Activated naive CD8-positive, alpha-beta T cell (primary cell): Measurements from ENCODE around the gene ANKRD17.

ENCODE experiments used
- H3K27ac Mint-ChIP-seq: one replicate; pipeline ENCODE4 v1.8.0; 2021; ENCODE audit warnings: mixed read lengths
- H3K27me3 Mint-ChIP-seq: one replicate; pipeline ENCODE4 v1.8.0; 2021; ENCODE audit warnings: mixed read lengths
- H3K36me3 Mint-ChIP-seq: one replicate; pipeline ENCODE4 v1.8.0; 2021; ENCODE audit warnings: mixed read lengths
- H3K4me1 Mint-ChIP-seq: one replicate; pipeline ENCODE4 v1.8.0; 2021; ENCODE audit warnings: low read depth, mixed read lengths
- H3K4me3 Mint-ChIP-seq: one replicate; pipeline ENCODE4 v1.8.0; 2021; ENCODE audit warnings: mild to moderate bottlenecking, mixed read lengths
- H3K9me3 Mint-ChIP-seq: one replicate; pipeline ENCODE4 v1.8.0; 2021; ENCODE audit warnings: low read depth, mixed read lengths

Gene ANKRD17

DNA sequence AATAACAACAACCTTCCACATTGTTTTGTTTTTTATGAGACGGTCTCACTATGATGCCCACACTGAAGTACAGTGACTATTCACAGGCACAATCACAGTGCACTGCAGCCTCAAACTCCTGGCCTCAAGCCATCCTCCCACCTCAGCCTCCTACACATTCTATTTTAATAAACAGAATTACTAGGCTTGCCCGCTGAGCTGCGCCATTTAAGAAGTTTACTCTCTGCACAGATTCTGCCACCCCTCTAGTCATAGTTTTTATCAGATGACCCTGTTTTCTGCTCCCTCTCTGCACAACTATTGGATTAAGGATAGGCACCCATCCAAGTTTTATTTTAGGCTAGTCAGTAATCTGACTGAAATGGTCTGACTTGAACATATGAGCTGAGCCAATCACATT lies 177.8 kb downstream of the ANKRD17 start:
- Mint-ChIP-seq H3K27ac (peak overlapping the region; percentile 52), H3K27me3 (no peaks in the 10 kb centered on the region), H3K36me3 (peaks cover 10% of the 10 kb centered on the region), H3K9me3 (no peaks in the 10 kb centered on the region), H3K4me1 (peaks cover 10% of the 10 kb centered on the region), H3K4me3 (no peak overlapping the region)

DNA sequence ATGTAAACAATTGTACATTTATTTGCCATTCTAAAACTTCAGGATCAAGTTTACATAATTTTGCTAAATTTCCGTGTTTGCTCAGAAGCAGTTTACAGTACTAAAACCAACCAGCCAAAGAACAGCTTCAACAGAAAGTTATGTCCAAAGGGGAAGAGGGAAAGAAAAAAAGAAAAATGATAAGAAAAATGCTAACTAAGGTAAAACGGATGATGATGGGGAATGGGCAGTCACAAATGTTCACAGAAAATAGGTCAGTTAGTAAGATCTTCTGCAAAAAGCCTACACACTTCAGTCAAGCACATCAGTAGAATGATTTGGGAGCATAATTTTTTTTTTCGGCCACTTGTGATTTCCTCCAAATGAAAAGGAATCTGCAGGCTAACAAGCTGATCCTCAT lies 182.8 kb downstream of the ANKRD17 start:
- peaks cover 8% of the 10 kb centered on the region for H3K4me1 Mint-ChIP-seq
- no peak overlapping the region for H3K27ac Mint-ChIP-seq
- H3K9me3 Mint-ChIP-seq, result no peaks in the 10 kb centered on the region
- no peaks in the 10 kb centered on the region for H3K27me3 Mint-ChIP-seq
- H3K4me3 Mint-ChIP-seq, result no peak overlapping the region
- H3K36me3 Mint-ChIP-seq, result peaks cover 9% of the 10 kb centered on the region

DNA sequence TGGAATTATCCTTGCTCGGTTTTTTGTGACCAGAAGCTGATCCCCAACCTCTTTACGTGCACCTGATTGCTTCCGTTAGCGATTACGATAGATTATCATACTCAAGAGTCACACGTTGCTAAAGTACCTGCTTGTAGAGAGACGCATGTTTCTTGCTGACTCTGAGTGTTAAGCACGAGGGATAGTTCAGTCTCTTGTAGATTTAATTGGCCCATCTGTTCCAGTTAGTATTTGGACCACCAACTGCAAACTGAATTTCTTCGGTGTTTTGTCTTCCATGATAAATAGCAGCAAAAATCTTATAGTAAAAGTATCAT lies 188.6 kb downstream of the ANKRD17 start:
- Mint-ChIP-seq H3K4me1 (peaks cover 41% of the 10 kb centered on the region), H3K36me3 (peaks cover 2% of the 10 kb centered on the region), H3K9me3 (no peaks in the 10 kb centered on the region)

DNA sequence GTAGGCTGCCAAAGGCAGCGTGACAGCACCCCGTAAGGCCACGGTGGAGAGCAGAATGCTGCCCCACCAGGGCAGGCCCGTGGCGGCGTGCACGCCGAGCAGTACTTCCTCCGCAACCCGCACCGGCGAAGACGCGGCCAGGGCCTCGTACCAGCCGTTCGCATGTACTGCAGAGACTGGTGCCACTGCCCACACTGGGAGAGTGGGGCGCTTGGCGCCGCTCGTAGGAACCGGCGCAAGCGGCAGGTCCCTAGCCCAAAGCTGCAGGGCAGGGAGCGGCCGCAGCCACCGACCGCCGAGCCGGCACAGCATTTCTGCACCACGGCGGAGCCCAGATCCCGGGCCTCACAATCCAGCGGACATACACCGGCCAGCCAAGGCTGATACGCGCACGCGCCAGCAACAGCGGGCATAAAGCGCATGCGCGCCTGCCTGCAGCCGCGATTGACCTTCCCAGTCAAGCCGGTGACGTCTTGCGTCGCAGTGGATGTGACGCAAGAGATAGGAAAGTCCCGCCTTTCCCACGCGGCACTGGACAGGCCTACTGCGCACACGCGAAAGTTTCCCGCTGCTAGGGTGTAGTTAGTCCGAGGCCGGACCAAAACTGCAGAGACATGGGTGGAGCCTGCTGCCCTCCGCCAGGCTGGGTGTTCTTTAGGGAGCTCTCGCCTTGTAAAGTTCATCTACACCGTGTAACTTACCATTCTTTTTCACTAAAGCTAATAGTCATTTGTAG lies 189.1 kb downstream of the ANKRD17 start, which contains the start of gene COX18:
Gene COX18 (minus strand): TSS at position 379 of the 736 bp plus-strand sequence. CDS start 67 bp downstream, at position 312.
- H3K9me3 Mint-ChIP-seq, result no peaks in the 10 kb centered on the region
- H3K4me3 Mint-ChIP-seq, result peak within 1 kb of the TSS; percentile 98
- H3K27ac Mint-ChIP-seq, result peak within 1 kb of the TSS; percentile 100
- H3K27me3 Mint-ChIP-seq, result no peaks in the 10 kb centered on the region
- peaks cover 45% of the 10 kb centered on the region for H3K4me1 Mint-ChIP-seq
- peaks cover 4% of the 10 kb centered on the region for H3K36me3 Mint-ChIP-seq

More for the DNA sequence above, 188.6 kb downstream of the ANKRD17 start:
- Mint-ChIP-seq H3K27ac (peak overlapping the region; percentile 100), H3K27me3 (no peaks in the 10 kb centered on the region), H3K4me3 (peak overlapping the region; percentile 98)

DNA sequence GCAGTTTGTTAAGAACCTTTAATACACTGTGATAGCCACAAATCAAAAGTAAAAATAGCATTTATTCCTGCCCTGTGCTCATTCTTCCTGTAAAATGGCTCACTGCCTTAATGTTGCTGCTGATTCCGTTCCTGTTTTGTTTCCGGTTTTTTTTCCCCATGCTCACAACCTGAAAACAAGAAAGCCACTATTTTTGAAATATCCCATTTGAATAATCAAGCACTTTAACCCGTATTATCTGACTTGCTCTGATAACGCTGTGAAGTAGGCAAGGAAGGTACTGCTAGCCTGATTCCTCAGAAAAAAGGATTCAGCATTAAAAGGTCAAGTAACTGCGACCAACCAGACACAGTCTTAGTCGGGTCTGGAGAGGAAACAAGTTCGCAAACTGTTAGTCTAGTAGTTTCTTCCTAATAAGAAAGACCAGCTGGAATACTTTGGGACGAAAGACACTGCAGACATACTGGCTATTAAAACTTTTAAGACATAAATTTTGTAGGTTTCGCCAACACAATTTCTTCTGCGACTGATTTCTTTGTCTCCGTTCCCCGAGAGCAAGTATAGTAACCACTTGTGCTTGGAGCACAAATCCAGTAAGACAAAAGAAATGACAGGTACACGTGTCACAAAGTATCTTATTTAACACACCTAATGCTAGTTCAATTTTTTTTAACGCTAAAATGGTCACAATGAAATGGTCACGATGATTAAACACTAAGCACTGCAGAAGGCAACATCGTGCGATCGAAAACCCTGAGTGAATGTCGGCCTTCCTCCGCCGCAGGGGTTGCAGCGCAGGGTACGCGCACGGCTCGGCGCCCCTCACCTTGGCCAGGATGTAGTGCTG lies 189.9 kb downstream of the ANKRD17 start:
- H3K4me1 Mint-ChIP-seq, result peaks cover 50% of the 10 kb centered on the region
- no peaks in the 10 kb centered on the region for H3K9me3 Mint-ChIP-seq
- H3K27ac Mint-ChIP-seq, result peak overlapping the region; percentile 100
- peak overlapping the region; percentile 98 for H3K4me3 Mint-ChIP-seq
- H3K36me3 Mint-ChIP-seq, result peaks cover 7% of the 10 kb centered on the region
- no peaks in the 10 kb centered on the region for H3K27me3 Mint-ChIP-seq

DNA sequence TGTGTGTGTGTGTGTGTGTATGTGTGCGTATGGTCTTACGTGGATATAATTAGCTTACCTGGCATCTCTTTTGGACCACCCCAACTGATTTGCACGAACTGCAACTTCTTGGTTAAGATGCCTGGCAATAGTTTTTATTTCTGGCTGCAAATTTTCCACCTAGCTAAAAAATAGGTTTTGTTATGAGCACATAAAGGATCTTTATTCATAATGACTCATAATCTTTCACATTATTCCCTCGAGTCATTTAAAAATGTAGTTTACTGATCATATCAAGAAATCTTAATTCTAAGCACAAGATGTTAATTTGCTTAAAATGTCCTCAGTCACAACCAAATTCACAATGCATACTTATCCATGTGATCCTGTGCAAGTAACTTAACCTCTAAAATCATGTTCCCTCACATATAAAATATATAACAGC lies 190.6 kb downstream of the ANKRD17 start:
- peak overlapping the region; percentile 98 for H3K4me3 Mint-ChIP-seq
- H3K27me3 Mint-ChIP-seq, result no peaks in the 10 kb centered on the region
- H3K27ac Mint-ChIP-seq, result peak overlapping the region; percentile 100
- no peaks in the 10 kb centered on the region for H3K9me3 Mint-ChIP-seq
- H3K4me1 Mint-ChIP-seq, result peaks cover 55% of the 10 kb centered on the region
- H3K36me3 Mint-ChIP-seq, result peaks cover 11% of the 10 kb centered on the region

DNA sequence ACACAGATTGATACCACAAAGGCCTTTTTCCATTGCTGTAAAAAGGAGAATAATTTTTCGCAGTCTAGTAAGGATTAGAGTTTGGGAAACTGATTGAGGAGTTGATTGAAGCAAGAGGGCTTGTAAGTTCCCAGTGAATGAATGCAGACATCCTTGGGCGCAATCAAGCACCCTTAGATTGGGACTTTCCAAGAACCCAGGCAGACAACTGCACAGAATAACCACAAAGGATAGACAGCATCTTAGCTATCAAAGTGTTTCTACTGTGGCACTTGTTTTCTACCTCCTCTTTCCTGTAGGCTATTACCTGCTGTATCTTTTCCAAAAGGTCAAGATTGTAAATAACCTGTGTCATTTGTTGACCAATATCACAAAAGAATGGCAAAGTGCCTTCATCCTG lies 191.7 kb downstream of the ANKRD17 start:
- Mint-ChIP-seq H3K4me1 (peaks cover 54% of the 10 kb centered on the region), H3K27ac (peak overlapping the region; percentile 88), H3K4me3 (peak overlapping the region; percentile 63), H3K27me3 (no peaks in the 10 kb centered on the region), H3K9me3 (no peaks in the 10 kb centered on the region), H3K36me3 (peaks cover 11% of the 10 kb centered on the region)

DNA sequence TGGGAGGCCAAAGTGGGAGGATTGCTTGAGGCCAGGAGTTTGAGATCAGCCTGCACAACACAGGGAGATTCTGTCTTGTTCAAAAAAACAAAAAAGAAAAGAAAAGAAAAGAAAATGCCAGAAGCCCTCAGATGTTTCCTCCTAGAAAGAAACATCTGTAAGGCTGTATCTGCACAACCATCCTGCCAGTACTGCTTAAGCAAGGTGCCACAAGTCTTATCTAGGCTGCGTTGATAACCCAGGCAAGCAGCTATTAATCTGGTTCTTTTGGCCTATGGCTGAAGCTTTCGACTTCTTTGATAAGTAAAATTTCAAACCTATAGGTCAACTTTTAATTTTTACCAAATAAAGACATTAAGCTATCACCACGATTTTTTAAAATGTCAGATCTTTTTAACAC lies 192.2 kb downstream of the ANKRD17 start:
- Mint-ChIP-seq H3K27me3 (no peaks in the 10 kb centered on the region), H3K9me3 (no peaks in the 10 kb centered on the region), H3K4me1 (peaks cover 54% of the 10 kb centered on the region), H3K27ac (peak overlapping the region; percentile 88), H3K4me3 (peak overlapping the region; percentile 63), H3K36me3 (peaks cover 13% of the 10 kb centered on the region)

DNA sequence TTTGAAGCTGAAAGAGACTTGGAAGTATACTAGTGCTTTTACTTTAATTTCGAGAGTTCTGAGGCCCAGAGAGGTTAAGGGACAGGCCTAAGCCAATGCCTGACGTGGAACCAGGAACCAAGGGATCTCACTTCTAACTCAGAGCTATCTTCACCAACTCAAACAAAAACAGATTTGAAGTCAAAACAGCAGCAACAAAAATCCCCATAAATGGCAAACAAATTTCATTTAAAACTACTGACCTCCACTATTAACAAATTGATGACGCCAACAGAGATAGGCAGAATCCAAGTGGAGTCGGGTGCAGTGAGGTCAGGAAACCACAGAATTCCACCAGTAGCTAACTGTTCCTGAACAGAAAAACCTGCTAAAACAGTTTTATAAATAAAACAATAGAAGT lies 194.1 kb downstream of the ANKRD17 start:
- Mint-ChIP-seq H3K36me3 (peaks cover 16% of the 10 kb centered on the region), H3K4me3 (no peak overlapping the region), H3K27ac (peak overlapping the region; percentile 64), H3K27me3 (no peaks in the 10 kb centered on the region), H3K9me3 (no peaks in the 10 kb centered on the region), H3K4me1 (peaks cover 47% of the 10 kb centered on the region)

DNA sequence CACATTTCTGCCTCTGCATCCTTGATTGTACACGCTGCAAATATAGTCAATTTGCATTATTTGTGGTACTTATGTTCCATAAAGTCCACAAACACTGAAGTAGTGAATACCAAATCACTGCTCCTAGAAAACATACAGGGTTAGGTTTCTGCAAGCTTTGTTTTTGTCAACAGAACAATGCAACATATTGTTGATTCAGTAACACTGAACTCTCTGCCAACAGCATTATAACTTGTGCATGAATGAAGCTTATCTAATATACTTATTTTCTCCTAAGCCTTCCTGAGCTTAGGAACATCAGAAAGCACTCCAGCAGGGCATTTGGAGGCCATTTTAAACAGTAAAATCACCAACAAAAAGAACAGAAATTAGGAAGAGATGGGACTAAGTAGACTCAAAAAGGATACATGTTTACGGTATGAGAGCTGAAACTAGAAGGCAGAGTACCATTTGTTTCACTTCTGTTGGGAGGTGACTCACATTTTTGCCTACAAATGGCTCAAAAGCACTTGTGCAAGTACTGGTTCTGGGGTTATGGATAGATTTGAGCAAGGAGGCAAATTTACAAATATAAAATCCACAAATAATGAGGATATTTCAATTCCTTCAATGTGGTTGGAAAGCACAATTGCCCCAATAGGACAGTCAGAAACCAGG lies 203.2 kb downstream of the ANKRD17 start:
- H3K27ac Mint-ChIP-seq, result peak overlapping the region; percentile 50
- H3K4me3 Mint-ChIP-seq, result no peak overlapping the region
- no peaks in the 10 kb centered on the region for H3K9me3 Mint-ChIP-seq
- H3K4me1 Mint-ChIP-seq, result peaks cover 9% of the 10 kb centered on the region
- H3K36me3 Mint-ChIP-seq, result peaks cover 18% of the 10 kb centered on the region
- H3K27me3 Mint-ChIP-seq, result no peaks in the 10 kb centered on the region

DNA sequence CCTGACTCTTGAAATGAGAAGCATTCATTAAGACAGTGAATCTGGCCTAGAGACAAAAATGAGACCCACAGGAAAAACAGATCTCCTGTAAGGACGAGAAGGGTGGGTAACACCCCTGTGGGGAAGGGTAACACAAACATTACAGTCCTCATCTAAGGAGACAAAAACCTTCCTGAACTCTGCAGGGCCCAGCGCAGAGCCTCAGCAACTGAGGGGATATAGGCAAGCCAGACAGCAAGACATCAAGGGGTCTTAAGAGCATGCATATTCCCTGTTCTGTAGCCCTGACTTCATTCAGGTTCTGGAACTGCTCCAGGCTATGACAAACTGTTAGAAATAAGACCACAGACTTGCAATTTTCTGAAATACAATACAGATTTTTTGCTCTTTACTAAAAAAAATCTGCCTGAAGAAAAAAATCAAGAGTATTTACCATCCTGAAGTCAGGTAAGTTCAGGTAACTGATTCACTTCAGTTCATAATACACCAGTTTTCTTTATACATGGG lies 204.6 kb downstream of the ANKRD17 start:
- Mint-ChIP-seq H3K4me3 (no peak overlapping the region), H3K27ac (no peak overlapping the region), H3K36me3 (peaks cover 18% of the 10 kb centered on the region), H3K4me1 (peaks cover 9% of the 10 kb centered on the region), H3K27me3 (no peaks in the 10 kb centered on the region), H3K9me3 (no peaks in the 10 kb centered on the region)

DNA sequence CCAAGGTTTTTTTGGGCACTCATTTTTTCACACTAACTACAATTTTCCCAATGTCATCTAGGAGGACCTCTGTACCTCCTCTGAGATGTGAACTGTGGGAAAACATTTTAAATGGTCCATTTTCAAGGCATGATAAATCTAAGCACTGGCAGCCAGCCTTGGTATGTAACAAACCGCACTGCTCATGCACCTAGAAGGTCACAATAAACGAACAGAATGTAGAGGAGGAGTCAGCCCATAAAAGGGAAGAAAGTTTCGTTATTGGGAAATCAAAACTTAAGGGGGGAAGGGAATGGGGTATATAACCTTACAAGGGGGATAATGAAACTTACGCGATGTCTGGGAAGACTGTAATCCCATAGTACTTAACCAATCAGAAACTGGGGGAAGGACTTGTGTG lies 205.5 kb downstream of the ANKRD17 start:
- Mint-ChIP-seq H3K27ac (no peak overlapping the region), H3K4me1 (peaks cover 9% of the 10 kb centered on the region), H3K27me3 (no peaks in the 10 kb centered on the region), H3K9me3 (no peaks in the 10 kb centered on the region), H3K4me3 (no peak overlapping the region), H3K36me3 (peaks cover 17% of the 10 kb centered on the region)

DNA sequence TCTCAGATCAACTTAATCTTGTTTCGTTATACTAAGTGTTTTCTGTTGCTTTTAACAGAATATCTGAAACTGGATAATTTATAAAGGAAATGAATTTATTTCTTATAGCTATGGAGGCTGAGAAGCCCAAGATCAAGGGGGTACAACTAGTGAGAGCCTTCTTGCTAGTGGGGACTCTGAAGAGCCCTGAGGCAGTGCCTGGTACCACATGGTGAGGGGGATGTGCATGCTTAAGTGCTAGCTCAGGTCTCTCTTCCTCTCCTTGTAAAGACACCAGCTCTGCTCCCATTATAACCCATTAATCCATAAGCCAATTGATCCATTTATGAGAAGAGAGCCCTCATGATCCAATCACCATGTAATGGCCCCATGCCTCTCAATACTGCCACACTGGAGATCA lies 207.0 kb downstream of the ANKRD17 start:
- peaks cover 9% of the 10 kb centered on the region for H3K4me1 Mint-ChIP-seq
- peaks cover 15% of the 10 kb centered on the region for H3K36me3 Mint-ChIP-seq
- no peak overlapping the region for H3K4me3 Mint-ChIP-seq
- H3K9me3 Mint-ChIP-seq, result no peaks in the 10 kb centered on the region
- no peaks in the 10 kb centered on the region for H3K27me3 Mint-ChIP-seq
- no peak overlapping the region for H3K27ac Mint-ChIP-seq

DNA sequence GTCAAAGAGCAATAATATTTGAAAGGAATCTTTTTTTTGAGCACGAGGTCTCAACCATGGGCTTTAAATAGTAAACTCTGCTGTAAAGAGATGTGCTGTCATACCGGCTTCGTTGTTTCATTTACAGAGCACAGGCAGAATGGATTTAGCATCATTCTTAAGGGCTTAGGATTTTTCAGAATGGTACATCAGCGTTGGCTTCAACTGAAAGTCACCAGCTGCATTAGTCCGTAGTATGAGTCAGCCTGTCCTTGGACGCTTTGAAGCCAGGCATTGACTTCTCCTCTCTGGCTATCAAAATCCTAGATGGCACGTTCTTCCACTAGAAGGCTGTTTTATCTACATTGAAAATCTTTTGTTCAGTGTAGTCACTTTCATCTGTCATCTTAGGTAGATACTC lies 212.7 kb downstream of the ANKRD17 start:
- Mint-ChIP-seq H3K36me3 (no peaks in the 10 kb centered on the region), H3K4me3 (no peak overlapping the region), H3K4me1 (no peaks in the 10 kb centered on the region), H3K27ac (no peak overlapping the region), H3K27me3 (no peaks in the 10 kb centered on the region), H3K9me3 (no peaks in the 10 kb centered on the region)

DNA sequence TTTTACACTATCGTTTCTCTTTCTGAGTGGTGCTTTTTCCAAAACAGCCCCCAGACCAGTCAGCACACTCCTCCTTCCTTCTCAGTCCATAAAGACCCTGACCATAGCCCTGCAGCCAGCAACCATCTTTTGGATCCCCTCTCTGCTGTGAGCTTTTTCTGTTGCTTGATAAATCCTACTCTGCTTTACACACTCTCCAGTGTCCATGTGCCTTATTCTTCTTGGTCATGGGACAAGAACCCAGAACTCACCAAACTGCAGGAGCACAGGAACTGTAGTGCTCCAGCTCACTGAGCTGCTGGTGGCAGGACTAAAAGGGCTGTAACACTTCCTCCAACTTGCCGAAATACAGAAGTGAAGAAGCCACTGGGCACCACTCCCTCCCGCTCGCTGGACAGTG lies 221.5 kb downstream of the ANKRD17 start:
- Mint-ChIP-seq H3K27ac (no peak overlapping the region), H3K9me3 (no peaks in the 10 kb centered on the region), H3K27me3 (no peaks in the 10 kb centered on the region), H3K4me1 (peaks cover 12% of the 10 kb centered on the region), H3K36me3 (no peaks in the 10 kb centered on the region), H3K4me3 (no peak overlapping the region)
